Measurements from ENCODE around the gene AIG1.
A peak's percentile ranks its signal among the peaks of the same experiment; 100 is the strongest.
"Not testable (repeated sequence)": the region's sequence is repeated elsewhere in the genome, so short reads cannot be mapped to it uniquely, and the experiment has no call there.

Gene AIG1

DNA sequence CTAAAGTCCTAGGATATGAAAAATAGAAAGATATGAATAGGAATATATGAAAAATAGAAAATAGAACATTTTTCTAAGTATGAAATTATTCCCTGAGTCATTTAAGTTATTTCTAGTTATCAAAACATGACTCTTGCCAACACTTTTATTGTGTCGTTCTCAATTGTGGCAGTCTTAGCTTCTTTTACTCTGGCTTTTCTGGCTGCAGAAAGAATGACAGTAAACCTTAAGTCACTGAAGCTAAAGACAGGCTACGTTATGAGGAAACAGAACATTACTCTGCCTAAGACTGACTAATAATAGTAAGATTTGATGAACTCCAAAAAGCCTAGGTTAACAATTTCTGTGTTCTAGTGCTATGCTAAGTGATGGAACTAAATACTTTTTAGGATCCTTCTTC, 74.6 kb downstream of the AIG1 start:
- DNase-seq, result no peak

DNA sequence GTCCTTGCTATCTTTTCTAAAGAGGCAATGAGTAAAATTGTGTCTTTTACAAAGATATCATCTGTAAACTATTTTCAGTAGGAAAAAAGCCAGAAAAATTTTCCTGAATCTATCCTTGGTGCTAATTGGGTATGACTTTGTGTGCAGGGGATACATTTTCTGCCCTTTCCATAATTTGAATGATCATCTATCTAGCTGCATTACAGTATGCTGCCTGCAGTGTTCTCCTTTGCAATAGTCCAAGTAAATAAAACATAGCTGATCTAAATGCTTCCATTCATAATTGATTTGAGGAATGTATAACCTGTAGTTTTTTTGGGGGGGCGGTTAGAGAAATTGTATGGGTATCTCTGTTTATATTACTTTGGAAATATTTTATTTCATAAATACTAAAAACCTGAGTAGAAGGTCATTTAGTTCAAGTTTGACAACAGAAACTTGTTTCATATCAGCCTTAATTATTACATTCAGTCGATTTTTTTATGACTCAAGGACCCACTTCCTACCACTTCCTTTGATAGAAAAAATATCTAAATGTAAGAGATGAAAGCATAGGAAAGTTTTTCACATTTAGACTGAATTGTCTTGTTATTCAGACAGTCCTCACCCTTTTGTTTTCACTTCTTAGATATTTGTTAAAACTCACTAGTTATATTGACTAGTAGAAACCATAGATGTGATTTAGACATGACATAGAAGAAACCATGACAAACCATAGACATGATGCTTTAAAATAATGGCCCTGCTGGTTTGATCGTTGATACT, 75.3 kb downstream of the AIG1 start:
- DNase-seq, result no peak

- DNase-seq, result no peak
Measured at GRCh38 chr6:143136647-143137046, 76.0 kb downstream of the AIG1 start.

DNA sequence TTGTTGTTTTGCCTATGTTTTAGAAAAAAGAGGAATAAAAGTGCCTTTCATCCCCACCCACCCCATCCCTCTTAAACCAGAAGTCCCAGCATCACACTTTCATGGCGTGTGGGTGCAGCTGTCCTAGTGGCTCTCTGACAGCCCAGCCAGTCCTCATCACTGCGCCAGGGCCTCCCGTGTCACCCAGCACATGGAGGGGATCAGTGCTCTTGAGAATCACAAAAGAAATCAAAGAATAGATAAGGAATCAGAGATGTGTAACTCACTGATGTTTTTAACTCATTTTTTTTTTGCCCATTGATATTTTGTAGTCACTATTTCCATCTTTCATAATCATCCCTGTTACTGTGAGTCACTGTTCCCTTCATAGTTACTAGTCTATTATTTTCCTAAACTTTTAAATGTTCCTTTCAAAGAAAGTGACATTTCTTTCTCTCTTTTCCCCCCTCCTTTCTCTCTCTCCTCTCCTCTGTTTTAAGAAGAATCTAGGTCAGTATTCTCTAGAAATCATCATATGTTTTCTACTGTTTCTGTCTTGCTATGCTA, 78.6 kb downstream of the AIG1 start:
- DNase-seq, result peak; percentile 9

- DNase-seq, result peak; percentile 40
Measured at GRCh38 chr6:143139884-143140283, 79.2 kb downstream of the AIG1 start.

DNA sequence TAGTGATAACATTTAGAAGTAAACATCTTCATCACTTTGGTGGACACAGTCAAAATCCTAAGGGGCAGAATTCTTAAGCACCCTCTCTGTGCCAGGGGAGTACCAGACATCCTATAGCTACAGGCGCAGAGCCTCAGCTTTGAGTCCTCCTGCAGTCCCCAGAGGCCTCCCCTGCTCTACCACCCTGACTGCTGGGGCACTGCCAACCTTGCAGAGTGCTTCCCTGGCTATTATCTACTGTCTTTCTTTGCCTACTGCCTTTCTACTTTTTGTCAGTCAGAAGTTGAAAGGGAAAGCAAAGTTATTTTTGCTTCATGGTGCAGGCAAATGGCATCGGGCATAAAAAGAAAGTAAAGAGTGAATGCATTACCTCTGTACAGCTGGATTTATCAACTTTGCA, 80.1 kb downstream of the AIG1 start:
- no peak for DNase-seq

GRCh38 chr6:143141442-143141841, 80.8 kb downstream of the AIG1 start:
- no peak for DNase-seq

- DNase-seq, result no peak
Measured at GRCh38 chr6:143146186-143146851, 85.6 kb downstream of the AIG1 start.

DNA sequence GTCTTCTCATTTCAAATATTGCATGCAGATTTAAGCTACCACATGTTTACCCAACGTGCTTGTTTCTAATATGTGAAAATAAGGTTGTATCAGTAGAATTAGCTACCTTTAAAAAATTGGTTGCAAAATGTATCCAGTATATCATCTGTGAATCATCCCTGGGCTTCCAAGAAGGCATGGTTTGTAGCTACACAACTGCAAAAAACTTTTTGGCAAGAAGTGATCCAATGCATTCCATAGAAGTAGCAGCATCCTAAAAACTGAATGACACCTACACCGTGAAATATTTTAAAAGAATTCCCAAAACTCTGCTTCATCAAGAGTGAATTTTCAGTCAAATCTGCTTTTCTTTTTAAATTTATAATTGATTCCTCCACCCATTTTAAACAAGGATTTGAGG, 89.1 kb downstream of the AIG1 start:
- DNase-seq, result no peak

- no peak for DNase-seq
Measured at GRCh38 chr6:143150281-143150680, 89.6 kb downstream of the AIG1 start.

GRCh38 chr6:143151381-143151780, 90.7 kb downstream of the AIG1 start:
- no peak for DNase-seq

DNA sequence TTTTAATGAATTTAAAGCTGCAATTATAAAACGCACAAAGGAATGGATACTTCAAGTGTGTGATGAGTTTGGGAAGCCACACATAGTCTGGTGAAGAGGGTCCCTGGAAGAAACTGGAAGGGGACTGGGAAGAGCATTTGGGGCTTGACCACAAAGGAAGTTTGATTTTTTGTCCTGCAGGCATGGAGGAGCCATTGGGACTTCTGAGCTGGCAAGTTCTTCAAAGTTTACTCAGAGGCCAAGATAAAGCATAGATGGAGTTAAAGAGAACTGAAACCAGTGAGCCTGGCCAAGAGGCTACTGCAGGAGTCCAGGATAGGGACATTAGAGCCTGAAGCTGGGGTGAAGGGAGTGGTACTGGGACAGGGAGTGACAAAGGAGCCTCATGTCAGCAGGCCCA, 95.0 kb downstream of the AIG1 start:
- DNase-seq, result no peak

DNA sequence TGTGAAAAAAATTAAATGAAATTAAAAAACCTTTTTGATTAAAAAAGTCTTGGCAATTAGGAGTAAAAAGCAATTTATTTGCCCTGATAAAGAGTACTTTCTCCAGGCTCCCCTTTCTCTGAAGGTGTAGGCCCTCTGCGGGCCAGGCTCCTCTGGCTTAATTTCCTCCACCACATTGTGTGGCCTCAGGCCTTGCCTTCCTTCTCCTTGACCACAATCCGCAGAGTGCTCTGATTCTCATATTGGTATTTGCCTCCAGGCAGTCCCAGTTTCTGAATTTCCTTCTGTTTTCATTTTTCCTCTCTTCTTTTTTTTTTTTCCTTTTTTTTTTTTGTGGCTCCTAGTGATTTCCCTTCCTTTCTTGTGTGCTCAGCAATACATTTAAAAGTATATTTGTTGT, 96.4 kb downstream of the AIG1 start:
- no peak for DNase-seq

- DNase-seq, result no peak
Measured at GRCh38 chr6:143158113-143158581, 97.5 kb downstream of the AIG1 start.

DNA sequence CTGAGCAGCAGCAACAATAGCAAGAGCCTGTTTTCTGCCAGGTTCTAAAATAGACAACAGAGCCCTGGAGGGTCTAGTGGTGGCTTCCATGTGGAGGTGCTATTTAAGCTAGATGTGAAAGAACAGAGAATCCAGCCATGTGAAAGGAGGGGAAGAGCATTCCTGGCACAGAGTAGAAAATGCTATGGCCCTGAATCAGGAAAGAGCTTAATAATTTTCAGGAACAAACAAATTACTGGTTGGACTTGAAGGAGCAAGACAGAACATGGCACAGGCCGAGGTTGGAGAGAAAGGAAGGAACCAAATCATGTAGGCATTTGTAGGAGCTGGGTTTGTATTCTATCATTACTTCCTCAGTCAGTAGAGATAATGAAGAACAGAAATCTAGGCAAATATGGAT, 98.3 kb downstream of the AIG1 start:
- no peak for DNase-seq

GRCh38 chr6:143160015-143160414, 99.3 kb downstream of the AIG1 start:
- no peak for DNase-seq

- no peak for DNase-seq
Measured at GRCh38 chr6:143160439-143161220, 99.9 kb downstream of the AIG1 start.

GRCh38 chr6:143163621-143164020, 102.9 kb downstream of the AIG1 start:
- no peak for DNase-seq

GRCh38 chr6:143164565-143165105, 103.9 kb downstream of the AIG1 start:
- DNase-seq, result no peak

- DNase-seq, result no peak
Measured at GRCh38 chr6:143165315-143165855, 104.7 kb downstream of the AIG1 start.

DNA sequence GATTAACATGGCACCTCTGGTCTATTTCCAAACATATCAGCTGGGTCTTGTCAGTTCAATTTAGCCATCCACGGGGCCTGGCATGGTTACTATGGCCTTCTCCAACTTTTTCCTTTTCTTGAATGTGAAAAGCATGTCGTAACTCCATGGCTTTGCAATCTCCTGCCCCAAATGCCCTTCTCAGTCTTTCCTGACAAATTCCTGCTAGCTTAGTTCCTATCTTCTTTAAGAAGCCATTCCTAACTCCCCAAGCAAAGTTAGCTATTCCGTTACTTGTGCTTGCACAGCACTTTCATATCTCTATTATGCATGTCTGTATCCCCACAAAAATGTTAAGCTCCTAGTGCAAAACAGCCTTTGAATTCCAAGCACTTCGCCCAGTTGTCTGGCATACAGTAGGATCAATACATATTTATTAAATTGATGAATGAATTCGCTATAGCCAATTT, 105.6 kb downstream of the AIG1 start:
- no peak for DNase-seq

GRCh38 chr6:143167224-143167623, 106.5 kb downstream of the AIG1 start:
- no peak for DNase-seq

GRCh38 chr6:143168396-143168816, 107.7 kb downstream of the AIG1 start:
- DNase-seq, result not testable (repeated sequence)
